ENCODE measurements around the gene TMEM131L.
A peak's percentile ranks its signal among the peaks of the same experiment; 100 is the strongest.
"Not testable (repeated sequence)": the region's sequence is repeated elsewhere in the genome, so short reads cannot be mapped to it uniquely, and the experiment has no call there.

Gene TMEM131L

GRCh38 chr4:153582954-153583702, 117.0 kb downstream of the TMEM131L start:
- DNase-seq (ENCODE audit: low spot score): no peak

- DNase-seq (ENCODE audit: low spot score): no peak
Measured at GRCh38 chr4:153585026-153585425, 118.9 kb downstream of the TMEM131L start.

- DNase-seq (ENCODE audit: low spot score): no peak
Measured at GRCh38 chr4:153589703-153590595, 123.8 kb downstream of the TMEM131L start.

GRCh38 chr4:153591441-153591840, 125.3 kb downstream of the TMEM131L start:
- DNase-seq (ENCODE audit: low spot score): no peak

GRCh38 chr4:153592064-153592463, 125.9 kb downstream of the TMEM131L start:
- DNase-seq (ENCODE audit: low spot score): no peak

GRCh38 chr4:153593161-153593560, 127.0 kb downstream of the TMEM131L start:
- DNase-seq (ENCODE audit: low spot score): no peak

GRCh38 chr4:153594210-153594609, 128.1 kb downstream of the TMEM131L start:
- DNase-seq (ENCODE audit: low spot score): no peak

GRCh38 chr4:153595894-153596601, 129.9 kb downstream of the TMEM131L start:
- DNase-seq (ENCODE audit: low spot score): no peak

GRCh38 chr4:153602758-153603157, 136.6 kb downstream of the TMEM131L start:
- DNase-seq (ENCODE audit: low spot score): no peak

- no peak for DNase-seq (ENCODE audit: low spot score)
Measured at GRCh38 chr4:153603258-153603657, 137.1 kb downstream of the TMEM131L start.

GRCh38 chr4:153603835-153604234, 137.7 kb downstream of the TMEM131L start:
- no peak for DNase-seq (ENCODE audit: low spot score)

GRCh38 chr4:153609070-153609469, 142.9 kb downstream of the TMEM131L start:
- DNase-seq (ENCODE audit: low spot score): not testable (repeated sequence)

- peak; percentile 26 for DNase-seq (ENCODE audit: low spot score)
Measured at GRCh38 chr4:153610623-153611376, 144.6 kb downstream of the TMEM131L start.

GRCh38 chr4:153611679-153612078, 145.5 kb downstream of the TMEM131L start:
- no peak for DNase-seq (ENCODE audit: low spot score)

- DNase-seq (ENCODE audit: low spot score): no peak
Measured at GRCh38 chr4:153612878-153613277, 146.7 kb downstream of the TMEM131L start.

- DNase-seq (ENCODE audit: low spot score): no peak
Measured at GRCh38 chr4:153616006-153616555, 149.9 kb downstream of the TMEM131L start.

- DNase-seq (ENCODE audit: low spot score): no peak
Measured at GRCh38 chr4:153618833-153619232, 152.7 kb downstream of the TMEM131L start.

- DNase-seq (ENCODE audit: low spot score): no peak
Measured at GRCh38 chr4:153619811-153620210, 153.7 kb downstream of the TMEM131L start.

- DNase-seq (ENCODE audit: low spot score): no peak
Measured at GRCh38 chr4:153620352-153620751, 154.2 kb downstream of the TMEM131L start.

GRCh38 chr4:153622093-153622492, 155.9 kb downstream of the TMEM131L start:
- no peak for DNase-seq (ENCODE audit: low spot score)

- no peak for DNase-seq (ENCODE audit: low spot score)
Measured at GRCh38 chr4:153622778-153623240, 156.6 kb downstream of the TMEM131L start.
